Measurements from ENCODE around the gene OXTR. TPM values are rescaled to one million over a fixed set of nuclear protein-coding genes. Genes with fewer than 3 reads are reported as not detected.

OXTR gene
- total RNA-seq, 3 donors from 2014 or later: 0.32 to 250 (median 105) TPM

DNA sequence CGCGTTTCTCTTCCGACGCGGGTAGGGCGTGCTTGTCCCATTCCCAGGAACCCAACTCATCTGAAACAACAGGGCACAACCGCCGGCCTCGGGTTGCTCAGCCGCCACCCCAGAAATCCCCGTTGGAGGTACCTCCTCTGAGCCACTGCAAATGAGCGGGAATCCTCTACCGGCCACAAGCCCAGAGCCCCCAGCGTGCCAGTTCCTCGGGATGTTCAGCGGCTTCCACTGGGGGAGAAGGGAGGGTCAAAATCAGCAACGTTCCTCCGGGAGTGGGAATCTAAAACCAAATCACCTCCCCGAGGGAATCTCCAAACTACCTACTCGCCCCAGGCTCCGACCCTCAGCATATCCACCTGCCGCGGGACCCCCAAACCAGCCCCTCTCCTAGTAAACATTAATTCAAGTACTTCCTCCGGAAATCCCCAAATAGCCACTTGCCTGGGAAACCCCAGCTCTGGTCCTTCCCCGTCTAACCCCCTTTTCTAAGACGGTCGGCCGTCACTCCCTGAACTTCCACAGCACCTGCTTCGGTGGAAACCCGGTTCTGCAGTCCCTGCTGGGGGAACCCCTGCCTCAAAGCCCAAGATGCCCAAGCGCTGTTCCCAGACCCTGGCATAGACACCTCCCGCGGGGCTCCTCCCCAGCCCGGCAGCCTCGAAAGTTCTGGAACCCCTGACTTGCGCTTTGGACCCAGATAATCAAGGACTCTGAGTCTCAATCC lies 887 bp downstream of the OXTR start:
- Histone ChIP-seq H3K27me3 (peaks cover 5 to 42% of the 10 kb centered on the region in 2 donors), H3K27ac (peak overlapping the region; percentile 42 to 80), H3K4me1 (peaks cover 0 to 13% of the 10 kb centered on the region in 2 donors), H3K4me3 (peak overlapping the region; percentile 8 to 75 (median 59)), H3K36me3 (no peaks in the 10 kb centered on the region), H3K9me3 (no peaks in the 10 kb centered on the region)
- intact Hi-C loops (cut with DNase I; ENCODE audit: low total_unique reads): no loop called here
- TF ChIP-seq POLR2A (IDR thresholded peaks at IDR 0.05) (no peak), POLR2AphosphoS5 (IDR thresholded peaks at IDR 0.05) (no peak)
- TF ChIP-seq, protein P1, sequence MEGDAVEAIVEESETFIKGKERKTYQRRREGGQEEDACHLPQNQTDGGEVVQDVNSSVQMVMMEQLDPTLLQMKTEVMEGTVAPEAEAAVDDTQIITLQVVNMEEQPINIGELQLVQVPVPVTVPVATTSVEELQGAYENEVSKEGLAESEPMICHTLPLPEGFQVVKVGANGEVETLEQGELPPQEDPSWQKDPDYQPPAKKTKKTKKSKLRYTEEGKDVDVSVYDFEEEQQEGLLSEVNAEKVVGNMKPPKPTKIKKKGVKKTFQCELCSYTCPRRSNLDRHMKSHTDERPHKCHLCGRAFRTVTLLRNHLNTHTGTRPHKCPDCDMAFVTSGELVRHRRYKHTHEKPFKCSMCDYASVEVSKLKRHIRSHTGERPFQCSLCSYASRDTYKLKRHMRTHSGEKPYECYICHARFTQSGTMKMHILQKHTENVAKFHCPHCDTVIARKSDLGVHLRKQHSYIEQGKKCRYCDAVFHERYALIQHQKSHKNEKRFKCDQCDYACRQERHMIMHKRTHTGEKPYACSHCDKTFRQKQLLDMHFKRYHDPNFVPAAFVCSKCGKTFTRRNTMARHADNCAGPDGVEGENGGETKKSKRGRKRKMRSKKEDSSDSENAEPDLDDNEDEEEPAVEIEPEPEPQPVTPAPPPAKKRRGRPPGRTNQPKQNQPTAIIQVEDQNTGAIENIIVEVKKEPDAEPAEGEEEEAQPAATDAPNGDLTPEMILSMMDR (IDR thresholded peaks at IDR 0.05): no peak
- DNase-seq (ENCODE audit: low spot score in 2 of 2): no peak

DNA sequence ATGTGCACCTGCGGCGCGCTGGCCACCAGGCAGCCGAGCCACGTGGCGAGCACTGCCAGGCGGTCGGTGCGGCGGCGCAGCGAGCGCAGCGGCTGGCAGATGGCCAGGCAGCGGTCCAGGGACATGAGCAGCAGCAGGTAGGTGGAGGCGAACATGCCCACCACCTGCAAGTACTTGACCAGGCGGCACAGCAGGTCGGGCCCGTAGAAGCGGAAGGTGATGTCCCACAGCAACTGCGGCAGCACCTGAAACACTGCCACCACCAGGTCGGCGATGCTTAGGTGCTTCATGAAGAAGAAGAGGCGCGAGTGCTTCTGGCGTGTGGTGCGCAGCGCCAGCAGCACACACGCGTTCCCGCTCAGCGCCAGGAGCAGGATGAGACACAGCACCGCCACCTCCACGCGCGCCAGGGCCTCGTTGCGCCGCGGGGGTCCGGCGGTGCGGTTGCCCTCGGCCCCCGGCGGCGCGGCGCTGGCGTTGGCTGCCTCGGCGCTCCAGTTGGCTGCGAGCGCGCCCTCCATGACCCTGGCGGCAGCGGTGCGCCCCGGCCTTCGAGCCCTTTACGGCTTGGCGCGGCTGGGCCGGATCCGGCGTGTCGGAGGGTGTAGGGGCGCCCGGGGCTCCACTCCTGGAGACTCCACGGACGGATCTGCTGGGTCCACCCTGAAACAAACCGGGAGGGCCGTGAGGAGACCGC lies 1.6 kb downstream of the OXTR start:
- Histone ChIP-seq H3K4me1 (peaks cover 0 to 13% of the 10 kb centered on the region in 2 donors), H3K4me3 (peak overlapping the region in 2 of 3 donors; percentile 59 to 75), H3K27ac (peak overlapping the region; percentile 42 to 80), H3K27me3 (peaks cover 5 to 42% of the 10 kb centered on the region in 2 donors), H3K9me3 (no peaks in the 10 kb centered on the region), H3K36me3 (no peaks in the 10 kb centered on the region)
- TF ChIP-seq POLR2A (IDR thresholded peaks at IDR 0.05): no peak
- no peak for TF ChIP-seq POLR2AphosphoS5 (IDR thresholded peaks at IDR 0.05)
- TF ChIP-seq, protein P1 (IDR thresholded peaks at IDR 0.05): peak in 1 of 3 donors; percentile 23
- intact Hi-C loops (cut with DNase I; ENCODE audit: low total_unique reads): no loop called here
- peak in 1 of 2 donors; percentile 55 for DNase-seq (ENCODE audit: low spot score in 2 of 2)

DNA sequence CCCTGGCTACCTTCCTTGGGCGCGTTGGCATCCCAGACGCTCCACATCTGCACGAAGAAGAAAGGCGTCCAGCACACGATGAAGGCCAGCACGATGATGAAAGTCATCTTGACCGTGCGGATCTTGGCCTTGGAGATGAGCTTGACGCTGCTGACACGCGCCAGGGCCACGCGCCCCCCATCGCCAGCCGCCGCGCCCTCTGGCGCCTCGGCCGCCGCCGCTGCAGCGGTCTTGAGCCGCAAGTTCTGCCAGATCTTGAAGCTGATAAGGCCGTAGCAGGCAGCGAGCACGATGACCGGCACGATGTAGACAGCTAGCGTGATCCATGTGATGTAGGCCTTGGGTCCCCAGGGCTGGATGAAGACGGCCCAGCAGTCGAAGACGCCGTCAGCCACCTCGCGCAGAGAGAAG lies 2.2 kb downstream of the OXTR start:
- Histone ChIP-seq H3K36me3 (no peaks in the 10 kb centered on the region), H3K9me3 (no peaks in the 10 kb centered on the region), H3K27me3 (peaks cover 5 to 42% of the 10 kb centered on the region in 2 donors), H3K4me3 (peak overlapping the region in 2 of 3 donors; percentile 59 to 75), H3K4me1 (peaks cover 0 to 13% of the 10 kb centered on the region in 2 donors), H3K27ac (peak overlapping the region in 1 of 2 donors; percentile 80)
- TF ChIP-seq POLR2A (IDR thresholded peaks at IDR 0.05): no peak
- TF ChIP-seq POLR2AphosphoS5 (IDR thresholded peaks at IDR 0.05): no peak
- TF ChIP-seq, protein P1 (IDR thresholded peaks at IDR 0.05): no peak
- intact Hi-C loops (cut with DNase I; ENCODE audit: low total_unique reads): no loop called here
- no peak for DNase-seq (ENCODE audit: low spot score in 2 of 2)

DNA sequence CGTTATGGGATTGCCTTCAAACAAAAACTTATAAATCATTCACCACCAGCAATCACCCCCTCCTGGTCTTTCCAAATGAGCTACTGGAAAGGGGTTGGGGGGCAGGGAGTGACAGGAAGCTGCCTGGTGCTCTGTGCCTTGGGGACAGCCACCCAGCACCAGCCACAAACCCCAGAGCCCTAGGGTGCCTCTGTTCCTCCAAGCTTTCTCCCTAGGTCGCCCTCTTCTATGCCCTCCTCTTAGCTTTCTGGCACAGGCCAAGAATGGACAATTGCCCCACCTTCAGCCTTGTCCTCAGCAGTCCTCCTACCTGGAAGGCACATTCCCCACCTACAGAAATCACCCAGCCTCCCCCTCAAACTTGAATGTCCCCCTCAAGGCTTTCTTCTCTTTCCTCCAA lies 3.3 kb downstream of the OXTR start:
- H3K9me3 ChIP-seq: no peaks in the 10 kb centered on the region
- no peak for DNase-seq (ENCODE audit: low spot score in 2 of 2)
- peaks cover 5 to 42% of the 10 kb centered on the region in 2 donors for H3K27me3 ChIP-seq
- intact Hi-C loops (cut with DNase I; ENCODE audit: low total_unique reads): no loop called here
- peak overlapping the region in 1 of 2 donors; percentile 43 for H3K27ac ChIP-seq
- peaks cover 0 to 13% of the 10 kb centered on the region in 2 donors for H3K4me1 ChIP-seq
- TF ChIP-seq POLR2AphosphoS5 (IDR thresholded peaks at IDR 0.05): no peak
- TF ChIP-seq POLR2A (IDR thresholded peaks at IDR 0.05): no peak
- TF ChIP-seq, protein P1 (IDR thresholded peaks at IDR 0.05): no peak
- H3K4me3 ChIP-seq: peak overlapping the region in 2 of 3 donors; percentile 59 to 75
- H3K36me3 ChIP-seq: no peaks in the 10 kb centered on the region

DNA sequence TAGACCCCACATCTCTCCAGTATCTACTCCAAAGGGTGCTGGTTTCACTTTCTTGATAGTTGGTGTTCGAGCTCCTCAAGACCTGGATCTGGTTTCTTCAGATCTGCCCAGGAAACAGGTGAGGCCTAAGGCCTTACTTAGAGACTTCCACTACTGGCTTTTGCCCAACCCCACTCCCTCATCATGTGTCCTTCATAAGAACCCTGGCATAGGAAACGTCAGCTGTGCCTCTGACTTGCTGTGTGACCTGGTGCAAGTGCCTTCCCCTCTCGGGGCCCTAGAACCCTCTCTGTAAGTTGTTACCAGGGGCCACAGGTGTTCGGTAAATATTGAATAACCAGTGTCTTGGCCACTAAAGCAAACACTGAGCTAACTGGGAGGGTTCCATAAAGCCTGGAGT lies 3.9 kb downstream of the OXTR start:
- intact Hi-C loops (cut with DNase I; ENCODE audit: low total_unique reads): no loop called here
- no peaks in the 10 kb centered on the region for H3K9me3 ChIP-seq
- peaks cover 0 to 13% of the 10 kb centered on the region in 2 donors for H3K4me1 ChIP-seq
- H3K27me3 ChIP-seq: peaks cover 5 to 42% of the 10 kb centered on the region in 2 donors
- H3K4me3 ChIP-seq: peak overlapping the region in 2 of 3 donors; percentile 59 to 75
- no peak for DNase-seq (ENCODE audit: low spot score in 2 of 2)
- no peaks in the 10 kb centered on the region for H3K36me3 ChIP-seq
- TF ChIP-seq POLR2A (IDR thresholded peaks at IDR 0.05): no peak
- TF ChIP-seq POLR2AphosphoS5 (IDR thresholded peaks at IDR 0.05): no peak
- TF ChIP-seq, protein P1 (IDR thresholded peaks at IDR 0.05): no peak
- peak overlapping the region in 1 of 2 donors; percentile 43 for H3K27ac ChIP-seq
